GM15510 (cell line): Measurements from ENCODE around the gene PRSS8.

Source experiments
- POLR2A ChIP-seq: IDR thresholded peaks from 3 replicates; pipeline ENCODE4 v1.6.1; 2011; ENCODE audit warnings: borderline replicate concordance; ENCODE audit not compliant: insufficient read length; ENCODE audit errors: extremely low read depth

PRSS8 gene

GRCh38 chr16:31131416-31131815 lies 4.1 kb downstream of the PRSS8 start:
- TF ChIP-seq POLR2A: no peak

DNA sequence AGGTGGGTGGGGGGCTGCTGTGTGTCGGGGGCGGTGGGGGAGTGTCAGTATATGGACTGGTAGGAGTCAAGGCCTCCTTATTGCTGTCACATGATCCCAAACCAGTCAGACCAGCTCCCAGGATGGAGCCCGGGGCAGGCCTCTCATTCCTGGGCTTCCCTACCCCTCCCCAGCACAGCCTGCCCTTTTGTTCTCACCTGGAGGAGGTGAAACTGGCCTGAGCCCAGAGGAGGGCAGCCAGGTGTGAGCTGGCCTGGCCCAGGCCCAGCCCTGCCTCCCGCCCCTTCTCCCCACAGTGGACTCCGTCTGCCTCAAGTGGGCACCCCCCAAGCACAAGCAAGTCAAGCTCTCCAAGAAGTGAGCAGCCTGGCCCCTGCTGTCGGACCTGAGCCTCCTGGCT lies 4.6 kb downstream of the PRSS8 start:
- TF ChIP-seq POLR2A: no peak

DNA sequence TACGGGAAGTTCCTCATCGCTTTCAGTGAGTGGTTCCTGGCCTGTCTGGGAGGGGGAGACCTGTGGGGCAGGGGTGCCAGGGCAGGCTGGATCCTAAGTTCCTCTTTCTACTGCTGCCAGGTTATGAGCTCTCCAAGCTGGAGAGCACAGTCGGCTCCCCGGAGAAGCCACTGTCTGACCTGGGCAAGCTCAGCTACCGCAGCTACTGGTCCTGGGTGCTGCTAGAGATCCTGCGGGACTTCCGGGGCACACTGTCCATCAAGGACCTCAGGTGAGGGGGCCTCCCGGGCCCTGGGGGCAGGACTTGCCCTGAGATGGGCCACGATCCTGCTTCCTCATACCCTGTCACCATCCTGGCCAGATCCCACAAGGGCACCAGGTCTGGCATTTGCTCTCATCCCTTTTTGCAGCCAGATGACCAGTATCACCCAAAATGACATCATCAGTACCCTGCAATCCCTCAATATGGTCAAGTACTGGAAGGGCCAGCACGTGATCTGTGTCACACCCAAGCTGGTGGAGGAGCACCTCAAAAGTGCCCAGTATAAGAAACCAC lies 5.1 kb downstream of the PRSS8 start:
- TF ChIP-seq POLR2A: no peak

DNA sequence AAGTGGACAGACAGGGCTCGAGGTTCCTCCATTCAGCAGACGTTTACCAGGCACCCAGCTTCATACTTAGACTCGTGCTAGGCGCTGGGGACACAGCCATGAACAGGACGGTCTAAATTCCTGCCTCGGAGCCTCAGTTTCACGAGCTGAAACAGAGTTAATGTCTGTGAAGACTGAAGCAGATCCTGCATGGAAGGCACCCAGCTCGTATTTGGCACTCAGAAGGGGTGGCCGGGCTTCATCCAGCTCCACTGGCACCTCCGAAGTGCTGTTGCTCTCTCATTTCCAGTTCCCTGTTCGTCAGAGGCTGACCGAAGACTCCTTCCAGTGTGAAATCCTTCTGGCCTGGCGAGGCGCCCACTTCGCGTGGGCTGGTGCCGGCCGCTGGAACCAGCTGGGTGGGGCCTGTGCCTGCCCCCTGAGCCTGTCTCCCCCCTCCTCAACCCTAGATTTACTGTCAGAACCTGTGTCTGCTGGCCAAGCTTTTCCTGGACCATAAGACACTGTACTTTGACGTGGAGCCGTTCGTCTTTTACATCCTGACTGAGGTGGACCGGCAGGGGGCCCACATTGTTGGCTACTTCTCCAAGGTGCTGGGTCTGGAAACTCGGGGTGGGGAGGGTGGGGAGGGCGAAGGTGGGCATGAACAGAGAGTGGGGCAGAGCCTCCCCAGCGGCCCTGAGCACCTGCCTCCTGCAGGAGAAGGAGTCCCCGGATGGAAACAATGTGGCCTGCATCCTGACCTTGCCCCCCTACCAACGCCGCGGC lies 5.8 kb downstream of the PRSS8 start:
- TF ChIP-seq POLR2A: no peak

- TF ChIP-seq POLR2A: no peak
Measured at GRCh38 chr16:31128711-31129567, 6.6 kb downstream of the PRSS8 start.

- TF ChIP-seq POLR2A: no peak
Measured at GRCh38 chr16:31127182-31127581, 8.3 kb downstream of the PRSS8 start.

- TF ChIP-seq POLR2A: no peak
Measured at GRCh38 chr16:31125844-31126243, 9.7 kb downstream of the PRSS8 start.

- no peak for TF ChIP-seq POLR2A
Measured at GRCh38 chr16:31120129-31120528, 15.4 kb downstream of the PRSS8 start.

GRCh38 chr16:31118223-31119155 lies 17.0 kb downstream of the PRSS8 start:
- no peak for TF ChIP-seq POLR2A

- TF ChIP-seq POLR2A: peak; percentile 88
Measured at GRCh38 chr16:31117384-31118222, 17.9 kb downstream of the PRSS8 start, which contains the start of gene KAT8. Gene KAT8 (plus strand): TSS chr16:31117664. CDS start chr16:31117682, 18 bp downstream.

DNA sequence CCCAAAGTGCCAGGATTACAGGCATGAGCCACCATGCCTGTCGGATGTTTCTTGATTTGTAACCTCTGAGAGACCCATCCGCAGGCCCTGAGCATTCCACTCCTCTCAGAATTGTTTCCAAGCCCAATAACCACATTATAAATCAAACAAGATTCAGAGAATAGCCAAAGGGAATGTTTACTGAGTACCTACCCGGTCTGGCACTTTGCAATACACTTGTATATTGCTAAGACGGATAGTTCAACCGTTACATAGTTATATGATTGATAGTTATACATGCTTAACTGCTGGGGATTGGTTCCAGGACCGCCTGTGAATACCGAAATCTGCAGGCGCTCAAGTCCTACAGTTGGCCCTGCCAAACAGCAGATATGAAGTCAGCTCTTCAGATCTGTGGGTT lies 21.1 kb downstream of the PRSS8 start:
- TF ChIP-seq POLR2A: no peak

- TF ChIP-seq POLR2A: no peak
Measured at GRCh38 chr16:31113121-31114120, 22.1 kb downstream of the PRSS8 start.
